GM18861 (cell line): ENCODE results near the gene RAB30.
"Not testable (repeated sequence)": the region's sequence is repeated elsewhere in the genome, so short reads cannot be mapped to it uniquely, and the experiment has no call there.

ENCODE experiments used
- ATAC-seq: cut with Tn5 transposase; IDR thresholded peaks from one replicate; pipeline ENCODE4 v1.9.1; 2021; ENCODE audit not compliant: unreplicated experiment

Gene RAB30

GRCh38 chr11:83011333-83012167, 60.1 kb downstream of the RAB30 start:
- no peak for ATAC-seq

GRCh38 chr11:83009999-83010398, 61.7 kb downstream of the RAB30 start:
- no peak for ATAC-seq

GRCh38 chr11:83009136-83009535, 62.6 kb downstream of the RAB30 start:
- ATAC-seq: not testable (repeated sequence)

- ATAC-seq: no peak
Measured at GRCh38 chr11:83008581-83008923, 63.1 kb downstream of the RAB30 start.

- ATAC-seq: peak; percentile 41
Measured at GRCh38 chr11:83007909-83008580, 63.7 kb downstream of the RAB30 start.

GRCh38 chr11:83007477-83007876, 64.2 kb downstream of the RAB30 start:
- no peak for ATAC-seq

- ATAC-seq: peak; percentile 58
Measured at GRCh38 chr11:83006877-83007330, 64.8 kb downstream of the RAB30 start.

GRCh38 chr11:83004746-83005556, 66.7 kb downstream of the RAB30 start:
- ATAC-seq: peak; percentile 28

GRCh38 chr11:83002522-83002921, 69.2 kb downstream of the RAB30 start:
- ATAC-seq: no peak

GRCh38 chr11:83002053-83002452, 69.6 kb downstream of the RAB30 start:
- no peak for ATAC-seq

- no peak for ATAC-seq
Measured at GRCh38 chr11:83000381-83000780, 71.3 kb downstream of the RAB30 start.

GRCh38 chr11:82999232-82999631, 72.5 kb downstream of the RAB30 start:
- no peak for ATAC-seq

- ATAC-seq: no peak
Measured at GRCh38 chr11:82998697-82999096, 73.0 kb downstream of the RAB30 start.

GRCh38 chr11:82996966-82997606, 74.6 kb downstream of the RAB30 start:
- peak; percentile 93 for ATAC-seq

- ATAC-seq: peak; percentile 25
Measured at GRCh38 chr11:82995754-82996398, 75.8 kb downstream of the RAB30 start.

- no peak for ATAC-seq
Measured at GRCh38 chr11:82995235-82995634, 76.5 kb downstream of the RAB30 start.

GRCh38 chr11:82994604-82995230, 77.0 kb downstream of the RAB30 start:
- no peak for ATAC-seq

GRCh38 chr11:82992223-82992622, 79.5 kb downstream of the RAB30 start:
- ATAC-seq: no peak

- ATAC-seq: no peak
Measured at GRCh38 chr11:82989628-82990404, 81.9 kb downstream of the RAB30 start.
